Raji (cell line): ENCODE results near the gene ATPAF1.

Experiments used
- POLR2A ChIP-seq: IDR thresholded peaks from 2 replicates; pipeline ENCODE4 v1.6.1; 2011; ENCODE audit warnings: low read depth, low read length, control low read depth; ENCODE audit not compliant: insufficient read depth

ATPAF1 gene

GRCh38 chr1:46592823-46593222 is 75.3 kb downstream of the ATPAF1 start:
- TF ChIP-seq POLR2A, result no peak

GRCh38 chr1:46589529-46589928 is 78.6 kb downstream of the ATPAF1 start:
- no peak for TF ChIP-seq POLR2A

- no peak for TF ChIP-seq POLR2A
Measured at GRCh38 chr1:46587069-46587468, 81.1 kb downstream of the ATPAF1 start.

- no peak for TF ChIP-seq POLR2A
Measured at GRCh38 chr1:46585312-46585938, 82.7 kb downstream of the ATPAF1 start.

- no peak for TF ChIP-seq POLR2A
Measured at GRCh38 chr1:46583494-46583893, 84.7 kb downstream of the ATPAF1 start.

GRCh38 chr1:46582972-46583371 is 85.2 kb downstream of the ATPAF1 start:
- TF ChIP-seq POLR2A, result no peak
